HuH-7.5 (cell line): ENCODE results near the gene CCND2.

Experiments used
- DNase-seq: peaks from one replicate; pipeline ENCODE4 v3.0.0; 2011; ENCODE audit warnings: low spot score

Gene CCND2

GRCh38 chr12:4256043-4256826 lies 17.3 kb upstream of the CCND2 start:
- no peak for DNase-seq

- no peak for DNase-seq
Observed at GRCh38 chr12:4257442-4257841, 16.1 kb upstream of the CCND2 start.

GRCh38 chr12:4259099-4259498 lies 14.5 kb upstream of the CCND2 start:
- no peak for DNase-seq

GRCh38 chr12:4261655-4262054 lies 11.9 kb upstream of the CCND2 start:
- DNase-seq = no peak

GRCh38 chr12:4265280-4265679 lies 8.3 kb upstream of the CCND2 start:
- DNase-seq = no peak

DNA sequence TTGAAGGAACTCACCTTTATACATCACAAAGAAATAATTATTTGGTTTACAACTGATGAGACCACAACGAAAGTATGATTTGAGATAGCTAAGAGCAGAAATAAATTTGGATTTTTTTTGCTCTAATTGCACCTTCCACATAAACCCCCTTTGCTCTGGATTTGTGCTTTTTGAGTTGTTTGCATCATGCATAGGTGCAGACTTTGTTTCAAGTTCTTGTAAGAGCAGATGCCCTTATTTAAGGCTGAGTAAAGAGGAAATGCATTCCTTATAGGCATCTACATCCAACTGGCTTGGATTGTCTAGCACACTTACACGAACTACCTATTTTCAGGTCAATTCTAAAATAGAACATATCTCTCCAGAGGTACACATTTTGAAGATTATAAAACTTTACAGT lies 6.6 kb upstream of the CCND2 start:
- DNase-seq = no peak

GRCh38 chr12:4267704-4268328 lies 5.7 kb upstream of the CCND2 start:
- no peak for DNase-seq

DNA sequence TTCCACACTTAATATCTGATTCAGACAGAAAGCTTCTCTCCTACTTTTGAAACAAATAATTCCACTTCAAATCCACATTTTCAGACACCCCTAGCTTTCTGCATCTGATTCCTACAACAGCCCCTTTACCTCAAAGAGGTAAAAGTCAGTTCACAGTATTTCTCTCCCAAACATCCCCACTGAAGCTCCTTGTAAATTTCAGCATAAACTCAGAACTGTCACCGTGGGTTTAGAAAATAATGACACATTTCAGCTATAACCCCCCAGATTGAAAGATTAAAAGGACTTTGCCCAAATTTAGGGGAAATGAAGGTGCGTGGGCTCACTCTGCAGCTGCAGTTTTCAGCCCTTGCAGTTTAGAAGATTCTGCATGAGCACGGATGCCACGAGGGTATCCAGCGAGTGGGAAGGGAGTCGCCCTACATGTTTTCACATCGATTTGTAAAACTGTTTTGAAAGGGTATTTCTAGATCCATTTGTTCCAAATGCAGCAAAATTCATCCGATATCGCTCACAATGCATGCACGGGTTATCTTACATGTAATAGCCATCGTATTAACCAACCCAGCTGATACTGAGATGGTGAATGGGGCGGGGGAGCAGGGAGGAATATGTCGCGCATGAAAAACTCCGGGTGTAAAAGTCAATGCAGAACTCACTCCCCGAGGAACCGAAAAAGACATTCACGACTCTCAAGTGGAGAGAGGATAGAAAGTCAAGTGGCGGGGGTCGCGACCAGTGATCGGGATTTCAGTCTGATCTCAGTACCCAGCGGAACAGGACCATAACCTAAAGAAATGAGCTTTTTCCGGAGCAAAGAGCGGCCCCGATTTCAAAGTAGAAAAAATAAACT lies 5.0 kb upstream of the CCND2 start:
- no peak for DNase-seq

DNA sequence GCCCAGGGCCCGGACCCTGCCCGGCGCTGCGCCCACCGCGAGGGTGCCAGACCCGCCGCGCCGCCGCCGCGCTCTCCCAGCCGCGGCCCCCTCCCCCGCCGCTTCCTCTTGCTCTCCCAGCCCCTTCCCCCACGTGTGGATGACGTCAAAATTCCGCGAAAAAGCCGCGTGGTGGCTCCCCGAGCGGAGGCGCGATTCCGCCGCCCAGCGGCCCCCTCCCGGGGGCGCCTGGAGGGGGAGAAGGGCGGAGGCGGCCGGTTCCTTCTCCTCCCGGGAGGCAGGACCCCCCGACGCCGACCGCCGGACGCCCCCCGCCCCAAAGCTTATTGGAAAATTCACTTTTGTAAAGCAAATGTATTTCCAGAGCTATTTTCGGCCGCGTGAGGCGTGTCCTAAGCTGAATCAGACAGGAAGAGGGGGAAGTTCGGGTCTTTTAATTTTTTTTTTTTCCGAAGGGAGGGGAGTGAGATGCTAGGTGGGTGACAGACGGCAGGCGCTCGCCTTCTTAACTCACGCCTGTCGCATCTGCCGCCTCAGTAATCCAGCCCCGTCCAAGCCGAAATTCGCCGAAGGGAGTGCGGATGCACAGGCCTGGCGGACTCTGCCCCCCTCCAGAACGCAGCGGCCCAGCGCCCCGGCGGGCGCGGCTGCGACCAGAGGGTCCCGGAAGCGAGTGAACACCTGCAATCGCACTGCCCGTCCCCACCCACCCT lies 4.1 kb upstream of the CCND2 start:
- DNase-seq = no peak

DNA sequence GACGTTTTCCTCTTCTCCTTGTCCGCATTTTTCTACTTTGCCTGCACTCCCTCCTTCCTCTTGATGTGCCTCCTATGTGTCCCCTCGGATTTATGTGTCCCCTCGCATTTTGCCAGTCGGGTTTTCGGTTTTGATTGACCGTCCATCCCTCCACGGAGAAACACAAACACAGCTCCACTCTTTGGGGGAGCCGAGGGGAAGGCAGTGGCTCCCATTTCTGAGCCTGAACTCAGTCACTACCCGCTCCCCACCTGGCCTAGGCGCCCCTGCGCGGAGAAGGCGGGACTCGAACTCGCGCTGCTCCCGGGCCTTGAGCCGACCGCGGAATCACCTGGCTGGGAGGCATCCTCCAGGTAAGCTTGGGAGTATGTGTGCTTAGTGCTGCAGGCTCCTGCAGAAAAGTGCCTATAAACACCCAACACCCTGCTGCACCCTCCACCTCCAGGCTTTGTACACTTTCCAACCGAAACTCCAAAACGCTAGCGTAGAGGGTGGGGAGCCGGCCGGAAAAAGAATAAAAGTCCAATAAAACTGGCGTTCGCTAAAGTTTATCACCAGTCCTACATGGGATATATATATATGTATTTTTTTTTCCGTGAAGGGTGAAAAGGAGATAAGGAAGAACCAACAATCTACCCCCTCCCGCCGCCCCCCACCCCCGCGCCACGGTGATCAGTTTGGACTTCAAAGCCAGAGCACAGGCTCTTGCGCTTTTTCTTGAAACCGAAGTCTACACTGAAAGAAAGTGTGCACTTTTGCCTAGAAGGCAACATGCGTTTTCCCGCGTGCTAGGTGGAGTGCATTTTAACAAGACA lies 3.3 kb upstream of the CCND2 start:
- no peak for DNase-seq

GRCh38 chr12:4270831-4271716 lies 2.5 kb upstream of the CCND2 start:
- DNase-seq = no peak

GRCh38 chr12:4271717-4272423 lies 1.7 kb upstream of the CCND2 start:
- DNase-seq = no peak

DNA sequence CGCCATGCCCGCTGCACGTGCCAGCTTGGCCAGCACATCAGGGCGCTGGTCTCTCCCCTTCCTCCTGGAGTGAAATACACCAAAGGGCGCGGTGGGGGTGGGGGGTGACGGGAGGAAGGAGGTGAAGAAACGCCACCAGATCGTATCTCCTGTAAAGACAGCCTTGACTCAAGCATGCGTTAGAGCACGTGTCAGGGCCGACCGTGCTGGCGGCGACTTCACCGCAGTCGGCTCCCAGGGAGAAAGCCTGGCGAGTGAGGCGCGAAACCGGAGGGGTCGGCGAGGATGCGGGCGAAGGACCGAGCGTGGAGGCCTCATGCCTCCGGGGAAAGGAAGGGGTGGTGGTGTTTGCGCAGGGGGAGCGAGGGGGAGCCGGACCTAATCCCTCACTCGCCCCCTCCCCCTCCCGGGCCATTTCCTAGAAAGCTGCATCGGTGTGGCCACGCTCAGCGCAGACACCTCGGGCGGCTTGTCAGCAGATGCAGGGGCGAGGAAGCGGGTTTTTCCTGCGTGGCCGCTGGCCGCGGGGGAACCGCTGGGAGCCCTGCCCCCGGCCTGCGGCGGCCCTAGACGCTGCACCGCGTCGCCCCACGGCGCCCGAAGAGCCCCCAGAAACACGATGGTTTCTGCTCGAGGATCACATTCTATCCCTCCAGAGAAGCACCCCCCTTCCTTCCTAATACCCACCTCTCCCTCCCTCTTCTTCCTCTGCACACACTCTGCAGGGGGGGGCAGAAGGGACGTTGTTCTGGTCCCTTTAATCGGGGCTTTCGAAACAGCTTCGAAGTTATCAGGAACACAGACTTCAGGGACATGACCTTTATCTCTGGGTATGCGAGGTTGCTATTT lies 914 bp upstream of the CCND2 start:
- no peak for DNase-seq

DNA sequence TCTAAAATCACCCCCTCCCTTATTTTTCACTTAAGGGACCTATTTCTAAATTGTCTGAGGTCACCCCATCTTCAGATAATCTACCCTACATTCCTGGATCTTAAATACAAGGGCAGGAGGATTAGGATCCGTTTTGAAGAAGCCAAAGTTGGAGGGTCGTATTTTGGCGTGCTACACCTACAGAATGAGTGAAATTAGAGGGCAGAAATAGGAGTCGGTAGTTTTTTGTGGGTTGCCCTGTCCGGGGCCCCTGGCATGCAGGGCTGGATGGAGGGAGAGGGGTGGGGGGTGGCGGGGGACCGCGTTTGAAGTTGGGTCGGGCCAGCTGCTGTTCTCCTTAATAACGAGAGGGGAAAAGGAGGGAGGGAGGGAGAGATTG lies 300 bp upstream of the CCND2 start:
- DNase-seq = no peak

- DNase-seq = no peak
Observed at GRCh38 chr12:4274396-4275015, 944 bp downstream of the CCND2 start.

DNA sequence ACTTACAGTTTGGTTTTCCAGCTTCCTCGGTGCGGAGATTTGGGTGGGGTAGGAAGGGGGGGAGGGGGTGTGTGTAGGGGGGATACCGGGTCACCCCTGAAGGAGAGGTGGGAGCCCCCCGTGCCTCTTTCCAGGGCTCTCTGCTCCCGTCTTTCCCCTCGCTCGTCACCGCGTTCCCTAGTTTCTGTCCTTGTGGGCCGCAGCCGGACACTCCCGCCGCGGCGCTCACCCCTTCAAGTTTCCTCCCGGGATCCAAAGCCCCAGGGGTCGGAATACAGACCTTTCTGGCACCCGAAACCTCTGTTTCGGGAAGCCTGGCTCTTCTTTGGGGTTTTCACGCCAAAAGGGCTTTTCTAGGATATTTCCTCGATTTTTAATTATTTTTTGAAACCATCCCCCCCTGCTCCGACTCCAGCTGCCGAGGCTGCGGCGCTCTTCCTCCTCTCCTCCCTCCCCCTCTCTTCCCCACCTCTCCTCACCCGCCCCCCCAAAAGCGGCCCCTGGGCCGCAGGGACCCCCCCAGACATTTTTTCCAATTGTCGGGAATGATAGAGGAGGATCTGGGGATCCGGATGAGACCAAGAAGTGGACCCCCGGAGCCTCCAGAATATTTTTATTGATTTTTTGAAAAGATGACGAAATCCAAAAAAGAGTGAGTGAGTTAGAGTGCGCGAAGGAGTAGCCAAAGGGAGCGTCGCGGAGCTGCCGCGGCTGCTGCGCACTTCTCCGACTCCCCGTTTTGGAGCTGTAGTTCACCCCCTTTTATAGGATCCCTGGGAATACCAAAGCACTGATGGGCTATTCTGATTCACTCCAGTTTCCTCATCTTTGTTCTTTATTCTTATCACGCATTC lies 1.7 kb downstream of the CCND2 start:
- DNase-seq = no peak

- no peak for DNase-seq
Observed at GRCh38 chr12:4275870-4276301, 2.3 kb downstream of the CCND2 start.
